ENCODE data around the gene FOXL2NB.

Gene FOXL2NB

GRCh38 chr3:138933068-138933668, 13.8 kb upstream of the FOXL2NB start:
- no peak for DNase-seq (ENCODE audit: low read depth)

- no peak for DNase-seq (ENCODE audit: low read depth)
These were observed 12.9 kb upstream of the FOXL2NB start for GRCh38 chr3:138933981-138934691.

GRCh38 chr3:138935505-138935862, 11.5 kb upstream of the FOXL2NB start:
- DNase-seq (ENCODE audit: low read depth): no peak

- no peak for DNase-seq (ENCODE audit: low read depth)
These were observed 10.9 kb upstream of the FOXL2NB start for GRCh38 chr3:138935863-138936740.

- DNase-seq (ENCODE audit: low read depth): no peak
These were observed 10.0 kb upstream of the FOXL2NB start for GRCh38 chr3:138936741-138937689.

GRCh38 chr3:138937690-138938055, 9.3 kb upstream of the FOXL2NB start:
- no peak for DNase-seq (ENCODE audit: low read depth)

- no peak for DNase-seq (ENCODE audit: low read depth)
These were observed 8.8 kb upstream of the FOXL2NB start for GRCh38 chr3:138938056-138938876.

GRCh38 chr3:138938877-138939560, 8.0 kb upstream of the FOXL2NB start:
- DNase-seq (ENCODE audit: low read depth): no peak

GRCh38 chr3:138939561-138940241, 7.3 kb upstream of the FOXL2NB start:
- DNase-seq (ENCODE audit: low read depth): no peak

GRCh38 chr3:138940446-138940845, 6.6 kb upstream of the FOXL2NB start:
- DNase-seq (ENCODE audit: low read depth): no peak

- DNase-seq (ENCODE audit: low read depth): no peak
These were observed 5.6 kb upstream of the FOXL2NB start for GRCh38 chr3:138941259-138941885.

GRCh38 chr3:138942271-138942670, 4.7 kb upstream of the FOXL2NB start:
- DNase-seq (ENCODE audit: low read depth): no peak

GRCh38 chr3:138942861-138943623, 4.0 kb upstream of the FOXL2NB start:
- DNase-seq (ENCODE audit: low read depth): no peak

GRCh38 chr3:138943724-138944653, 3.0 kb upstream of the FOXL2NB start:
- no peak for DNase-seq (ENCODE audit: low read depth)

GRCh38 chr3:138944654-138944928, 2.4 kb upstream of the FOXL2NB start:
- DNase-seq (ENCODE audit: low read depth): no peak

GRCh38 chr3:138944929-138945708, 1.9 kb upstream of the FOXL2NB start:
- no peak for DNase-seq (ENCODE audit: low read depth)
